H9 (cell line): ENCODE data around the gene TBC1D22A. TPM values are rescaled to one million over a fixed set of nuclear protein-coding genes. Genes with fewer than 3 reads are reported as not detected.

ENCODE experiments used
- DNase-seq: peaks from one replicate; pipeline ENCODE4 v3.0.0-alpha.2; 2017
- H2AFZ ChIP-seq: one replicate; pipeline ENCODE4 v1.6.1; 2013; ENCODE audit warnings: mild to moderate bottlenecking, low read length, control low read depth, moderate library complexity
- H2AK5ac ChIP-seq: 2 replicates; pipeline ENCODE4 v1.6.1; 2013; ENCODE audit warnings: low read length, control low read depth, mixed read lengths; ENCODE audit not compliant: insufficient read length
- H2BK120ac ChIP-seq: one replicate; pipeline ENCODE4 v1.6.1; 2013; ENCODE audit warnings: low read depth, mild to moderate bottlenecking, low read length, control low read depth, inconsistent platforms; ENCODE audit not compliant: poor library complexity, severe bottlenecking
- H2BK12ac ChIP-seq: 2 replicates; pipeline ENCODE4 v1.6.1; 2013; ENCODE audit warnings: low read length, control low read depth, mixed read lengths, low read depth; ENCODE audit not compliant: insufficient read length
- H2BK15ac ChIP-seq: 2 replicates; pipeline ENCODE4 v1.6.1; 2013; ENCODE audit warnings: low read depth, low read length, control low read depth
- H2BK20ac ChIP-seq: one replicate; pipeline ENCODE4 v1.6.1; 2013; ENCODE audit warnings: low read depth, mild to moderate bottlenecking, low read length, control low read depth, inconsistent platforms; ENCODE audit not compliant: poor library complexity, severe bottlenecking
- H2BK5ac ChIP-seq: 2 replicates; pipeline ENCODE4 v1.6.1; 2013; ENCODE audit warnings: low read length, control low read depth, mixed read lengths; ENCODE audit not compliant: insufficient read length
- H3K14ac ChIP-seq: 2 replicates; pipeline ENCODE4 v1.6.1; 2013; ENCODE audit warnings: low read length, control low read depth; ENCODE audit not compliant: insufficient read depth
- H3K18ac ChIP-seq: 2 replicates; pipeline ENCODE4 v1.6.1; 2013; ENCODE audit warnings: low read depth, mild to moderate bottlenecking, mixed read lengths, low read length, control low read depth; ENCODE audit not compliant: insufficient read length
- H3K23ac ChIP-seq: 2 replicates; pipeline ENCODE4 v1.6.1; 2013; ENCODE audit warnings: low read length, control low read depth, mixed read lengths, low read depth; ENCODE audit not compliant: insufficient read length
- H3K23me2 ChIP-seq: 2 replicates; pipeline ENCODE4 v1.6.1; 2013; ENCODE audit warnings: low read depth, mild to moderate bottlenecking, mixed read lengths, low read length, control low read depth; ENCODE audit not compliant: insufficient read length, poor library complexity, severe bottlenecking
- H3K27ac ChIP-seq: 2 replicates; pipeline ENCODE4 v1.5.1; 2013; ENCODE audit warnings: low read length, control low read depth, mixed read lengths, low read depth; ENCODE audit not compliant: insufficient read length
- H3K27me3 ChIP-seq: 2 replicates; pipeline ENCODE4 v1.6.1; 2013; ENCODE audit warnings: low read length, control low read depth, inconsistent platforms; ENCODE audit not compliant: insufficient read depth
- H3K4ac ChIP-seq: 2 replicates; pipeline ENCODE4 v1.6.1; 2013; ENCODE audit warnings: low read depth, mild to moderate bottlenecking, control low read depth, inconsistent platforms, low read length, moderate library complexity
- H3K4me1 ChIP-seq: 2 replicates; pipeline ENCODE4 v1.6.1; 2013; ENCODE audit warnings: low read length, control low read depth, inconsistent platforms; ENCODE audit not compliant: insufficient read depth
- H3K4me2 ChIP-seq: 2 replicates; pipeline ENCODE4 v1.6.1; 2013; ENCODE audit warnings: low read length, control low read depth, mixed read lengths; ENCODE audit not compliant: insufficient read length, insufficient read depth
- H3K56ac ChIP-seq: 2 replicates; pipeline ENCODE4 v1.6.1; 2013; ENCODE audit warnings: low read depth, mild to moderate bottlenecking, mixed read lengths, low read length, control low read depth; ENCODE audit not compliant: insufficient read length
- H3K79me1 ChIP-seq: 2 replicates; pipeline ENCODE4 v1.6.1; 2013; ENCODE audit warnings: low read depth, mild to moderate bottlenecking, moderate library complexity, low read length, control low read depth, inconsistent platforms; ENCODE audit not compliant: insufficient read depth, poor library complexity, severe bottlenecking
- H3K79me2 ChIP-seq: 2 replicates; pipeline ENCODE4 v1.6.1; 2013; ENCODE audit warnings: low read length, control low read depth, inconsistent platforms; ENCODE audit not compliant: insufficient read depth
- H3K9ac ChIP-seq: 2 replicates; pipeline ENCODE4 v1.6.1; 2013; ENCODE audit warnings: low read length, control low read depth, mixed read lengths; ENCODE audit not compliant: insufficient read length; ENCODE audit errors: extremely low read depth
- H3K9me3 ChIP-seq: one replicate; pipeline ENCODE4 v1.6.1; 2013; ENCODE audit warnings: low read depth, low read length, inconsistent platforms; ENCODE audit not compliant: control insufficient read depth
- H3T11ph ChIP-seq: one replicate; pipeline ENCODE4 v1.6.1; 2013; ENCODE audit warnings: mild to moderate bottlenecking, low read length, control low read depth, inconsistent platforms
- H4K20me1 ChIP-seq: one replicate; pipeline ENCODE4 v1.6.1; 2013; ENCODE audit not compliant: control insufficient read depth, insufficient read length, insufficient read depth
- H4K5ac ChIP-seq: 2 replicates; pipeline ENCODE4 v1.6.1; 2013; ENCODE audit warnings: low read depth, mild to moderate bottlenecking, mixed read lengths, low read length, control low read depth; ENCODE audit not compliant: insufficient read length
- H4K8ac ChIP-seq: replicated peaks from 2 replicates; pipeline ENCODE4 v1.6.1; 2013; ENCODE audit warnings: low read length, control low read depth, mixed read lengths, low read depth; ENCODE audit not compliant: insufficient read length
- H4K91ac ChIP-seq: 2 replicates; pipeline ENCODE4 v1.6.1; 2013; ENCODE audit warnings: low read depth, mild to moderate bottlenecking, moderate library complexity, mixed read lengths, low read length, control low read depth; ENCODE audit not compliant: insufficient read length
- H3K27ac Mint-ChIP-seq, 3 experiments: 2 replicates in 2 of 3; 3 replicates in 1 of 3; pipeline ENCODE4 v1.8.0; 2020 to 2021; ENCODE audit warnings: mixed read lengths in 3 of 3, mild to moderate bottlenecking in 1 of 3, moderate library complexity in 1 of 3
- H3K27me3 Mint-ChIP-seq: 2 replicates; pipeline ENCODE4 v1.8.0; 2021; ENCODE audit warnings: low read depth, mild to moderate bottlenecking, moderate library complexity, mixed read lengths
- H3K36me3 Mint-ChIP-seq, 3 experiments: 2 replicates in 2 of 3; 3 replicates in 1 of 3; pipeline ENCODE4 v1.8.0; 2020 to 2021; ENCODE audit warnings: low read depth in 3 of 3, mixed read lengths in 3 of 3; ENCODE audit not compliant: insufficient read depth in 1 of 3
- H3K4me1 Mint-ChIP-seq, 2 experiments: 2 replicates each; pipeline ENCODE4 v1.8.0; 2020; ENCODE audit warnings: mixed read lengths in 2 of 2
- H3K4me3 Mint-ChIP-seq, 2 experiments: 2 replicates in 1 of 2; 3 replicates in 1 of 2; pipeline ENCODE4 v1.8.0; 2020 to 2021; ENCODE audit warnings: mild to moderate bottlenecking in 2 of 2, mixed read lengths in 2 of 2, moderate library complexity in 1 of 2
- H3K9me3 Mint-ChIP-seq, 2 experiments: 2 replicates in 1 of 2; 3 replicates in 1 of 2; pipeline ENCODE4 v1.8.0; 2020; ENCODE audit warnings: mild to moderate bottlenecking in 2 of 2, mixed read lengths in 2 of 2, moderate library complexity in 1 of 2
- WGBS: extraction: QIAGEN DNeasy Blood & Tissue Kit; methylation state at CpG from one replicate; pipeline ENCODE4 v1.1.7; 2013; ENCODE audit warnings: missing lambda C conversion rate, low lambda C conversion rate, mixed read lengths; ENCODE audit not compliant: insufficient read length; ENCODE audit errors: extremely low coverage; 5-methylcytosine and 5-hydroxymethylcytosine counted together
- total RNA-seq: library from RNA; stranded (reverse); gene quantifications from 2 replicates; pipeline ENCODE4 v1.2.1, GENCODE V29; 2021
- TF ChIP-seq, protein P1 (sequence below): fragments of 200-600 bp; sonication (generic); conservative IDR thresholded peaks from 3 replicates; pipeline ENCODE4 v1.8.0; 2021; ENCODE audit warnings: antibody characterized with exemption, mild to moderate bottlenecking

Gene TBC1D22A
- total RNA-seq, 1 experiment from 2014 or later = 20.8 TPM

GRCh38 chr22:46890819-46891218, 128.4 kb downstream of the TBC1D22A start:
- no peak for DNase-seq

More at GRCh38 chr22:46890819-46891218, 128.4 kb downstream of the TBC1D22A start:
- H3K36me3 Mint-ChIP-seq = peaks cover 2 to 36% (median 9%) of the 10 kb centered on the region in 3 experiments; a peak in 6 of 7 replicates
- H3K27me3 ChIP-seq = no peaks in the 10 kb centered on the region
- H3K4ac ChIP-seq = no peak overlapping the region
- WGBS = no CpG with 5 or more reads among the region's 10 CpGs
- no peaks in the 10 kb centered on the region for H3K23me2 ChIP-seq
- no peak overlapping the region for H3K9ac ChIP-seq
- no peaks in the 10 kb centered on the region for H3K27me3 Mint-ChIP-seq
- H2BK15ac ChIP-seq = no peak overlapping the region
- no peak overlapping the region for H3T11ph ChIP-seq
- no peaks in the 10 kb centered on the region for H3K79me2 ChIP-seq
- H4K5ac ChIP-seq = no peak overlapping the region
- no peaks in the 10 kb centered on the region for H4K20me1 ChIP-seq
- H2AFZ ChIP-seq = no peak overlapping the region
- H3K4me1 Mint-ChIP-seq = no peaks in the 10 kb centered on the region
- H2AK5ac ChIP-seq = no peak overlapping the region
- H3K56ac ChIP-seq = no peak overlapping the region
- no peak overlapping the region for H2BK20ac ChIP-seq
- peak overlapping the region; percentile 26 to 59 (median 51); a peak in 1 of 7 replicates for H3K27ac Mint-ChIP-seq
- H3K4me3 Mint-ChIP-seq = no peak overlapping the region
- H3K23ac ChIP-seq = no peak overlapping the region
- no peaks in the 10 kb centered on the region for H3K79me1 ChIP-seq
- H3K18ac ChIP-seq = no peak overlapping the region
- H4K8ac ChIP-seq = no peak overlapping the region
- H2BK120ac ChIP-seq = no peak overlapping the region
- H3K14ac ChIP-seq = no peak overlapping the region
- no peaks in the 10 kb centered on the region for H3K9me3 Mint-ChIP-seq
- H3K9me3 ChIP-seq = no peaks in the 10 kb centered on the region
- no peaks in the 10 kb centered on the region for H3K4me1 ChIP-seq
- H3K4me2 ChIP-seq = no peak overlapping the region
- H4K91ac ChIP-seq = no peak overlapping the region
- no peak overlapping the region for H2BK5ac ChIP-seq
- no peak overlapping the region for H3K27ac ChIP-seq
- TF ChIP-seq, protein P1, sequence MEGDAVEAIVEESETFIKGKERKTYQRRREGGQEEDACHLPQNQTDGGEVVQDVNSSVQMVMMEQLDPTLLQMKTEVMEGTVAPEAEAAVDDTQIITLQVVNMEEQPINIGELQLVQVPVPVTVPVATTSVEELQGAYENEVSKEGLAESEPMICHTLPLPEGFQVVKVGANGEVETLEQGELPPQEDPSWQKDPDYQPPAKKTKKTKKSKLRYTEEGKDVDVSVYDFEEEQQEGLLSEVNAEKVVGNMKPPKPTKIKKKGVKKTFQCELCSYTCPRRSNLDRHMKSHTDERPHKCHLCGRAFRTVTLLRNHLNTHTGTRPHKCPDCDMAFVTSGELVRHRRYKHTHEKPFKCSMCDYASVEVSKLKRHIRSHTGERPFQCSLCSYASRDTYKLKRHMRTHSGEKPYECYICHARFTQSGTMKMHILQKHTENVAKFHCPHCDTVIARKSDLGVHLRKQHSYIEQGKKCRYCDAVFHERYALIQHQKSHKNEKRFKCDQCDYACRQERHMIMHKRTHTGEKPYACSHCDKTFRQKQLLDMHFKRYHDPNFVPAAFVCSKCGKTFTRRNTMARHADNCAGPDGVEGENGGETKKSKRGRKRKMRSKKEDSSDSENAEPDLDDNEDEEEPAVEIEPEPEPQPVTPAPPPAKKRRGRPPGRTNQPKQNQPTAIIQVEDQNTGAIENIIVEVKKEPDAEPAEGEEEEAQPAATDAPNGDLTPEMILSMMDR = no peak
- no peak overlapping the region for H2BK12ac ChIP-seq
